GM12874 (cell line): ENCODE data around the gene SH2D6.

Experiments used
- TF ChIP-seq, protein P1 (sequence below): IDR thresholded peaks from 2 replicates; pipeline ENCODE4 v1.5.1; 2011; ENCODE audit warnings: low read depth, mild to moderate bottlenecking, control low read depth, low read length, moderate library complexity; ENCODE audit not compliant: insufficient read depth

The SH2D6 gene

DNA sequence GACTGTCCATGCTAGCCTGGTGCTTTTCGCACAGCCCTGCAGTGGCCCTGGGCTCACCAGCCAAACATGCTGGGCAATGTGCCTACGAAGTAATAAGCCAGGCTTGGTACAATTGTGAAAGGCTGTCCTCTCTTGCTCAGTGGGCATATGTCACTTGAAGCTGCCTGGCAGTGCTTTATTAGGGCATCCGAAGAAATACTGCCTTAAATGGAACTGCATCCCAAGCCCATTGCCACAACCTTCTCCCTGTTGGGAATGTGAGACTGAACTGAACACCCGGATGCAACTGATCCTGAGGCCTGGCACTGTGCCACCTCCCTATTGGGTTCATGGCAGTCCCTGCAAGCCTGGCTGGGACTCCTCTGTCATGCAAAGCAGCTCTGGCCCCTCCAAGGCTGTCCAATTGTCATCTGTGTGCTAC lies 24.2 kb upstream of the SH2D6 start:
- TF ChIP-seq, protein P1, sequence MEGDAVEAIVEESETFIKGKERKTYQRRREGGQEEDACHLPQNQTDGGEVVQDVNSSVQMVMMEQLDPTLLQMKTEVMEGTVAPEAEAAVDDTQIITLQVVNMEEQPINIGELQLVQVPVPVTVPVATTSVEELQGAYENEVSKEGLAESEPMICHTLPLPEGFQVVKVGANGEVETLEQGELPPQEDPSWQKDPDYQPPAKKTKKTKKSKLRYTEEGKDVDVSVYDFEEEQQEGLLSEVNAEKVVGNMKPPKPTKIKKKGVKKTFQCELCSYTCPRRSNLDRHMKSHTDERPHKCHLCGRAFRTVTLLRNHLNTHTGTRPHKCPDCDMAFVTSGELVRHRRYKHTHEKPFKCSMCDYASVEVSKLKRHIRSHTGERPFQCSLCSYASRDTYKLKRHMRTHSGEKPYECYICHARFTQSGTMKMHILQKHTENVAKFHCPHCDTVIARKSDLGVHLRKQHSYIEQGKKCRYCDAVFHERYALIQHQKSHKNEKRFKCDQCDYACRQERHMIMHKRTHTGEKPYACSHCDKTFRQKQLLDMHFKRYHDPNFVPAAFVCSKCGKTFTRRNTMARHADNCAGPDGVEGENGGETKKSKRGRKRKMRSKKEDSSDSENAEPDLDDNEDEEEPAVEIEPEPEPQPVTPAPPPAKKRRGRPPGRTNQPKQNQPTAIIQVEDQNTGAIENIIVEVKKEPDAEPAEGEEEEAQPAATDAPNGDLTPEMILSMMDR: no peak

DNA sequence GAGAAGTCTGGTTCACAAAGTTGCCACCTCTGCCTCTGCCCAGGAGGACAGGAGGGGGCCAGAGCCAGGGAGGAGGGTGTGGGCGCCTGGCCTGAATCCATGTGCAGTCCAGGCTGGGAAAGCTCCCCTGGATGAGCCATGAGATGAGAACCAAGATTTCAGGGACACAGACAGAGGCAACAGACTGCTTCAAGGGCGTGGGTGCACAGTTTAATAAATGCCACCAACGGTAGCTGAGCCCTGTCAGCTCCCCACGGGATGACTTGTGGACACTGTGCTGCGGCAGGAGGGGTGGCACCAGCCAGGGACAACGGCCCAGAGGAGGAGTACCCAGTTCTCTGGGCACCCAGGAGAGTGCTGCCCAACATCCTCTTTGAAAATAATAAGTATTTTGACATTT lies 23.5 kb upstream of the SH2D6 start:
- TF ChIP-seq, protein P1: no peak

DNA sequence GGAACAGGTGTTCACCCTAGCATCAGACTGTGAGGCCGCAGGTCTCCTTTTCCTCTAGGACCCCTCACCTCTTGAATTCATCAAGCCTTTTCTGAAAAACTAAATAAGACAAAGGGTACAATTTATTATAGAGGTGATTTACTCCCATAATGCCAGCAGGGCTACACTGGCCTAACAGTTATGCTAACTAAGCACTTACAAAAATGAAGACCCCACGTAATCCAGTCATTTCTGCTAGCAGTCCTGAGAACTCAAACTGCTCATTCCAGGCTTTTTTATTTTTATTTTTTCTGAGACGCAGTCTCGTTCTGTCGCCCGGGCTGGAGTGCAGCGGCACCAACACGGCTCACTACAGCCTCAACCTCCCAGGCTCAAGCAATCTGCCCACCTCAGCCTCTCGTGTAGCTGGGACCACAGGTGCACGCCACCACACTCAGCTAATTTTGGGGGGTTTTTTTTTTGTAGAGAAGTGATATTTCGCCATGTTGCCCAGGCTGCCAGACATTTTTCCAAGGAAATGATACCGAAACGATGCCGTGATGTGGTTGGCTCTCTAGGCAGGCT lies 22.5 kb upstream of the SH2D6 start:
- TF ChIP-seq, protein P1: no peak

DNA sequence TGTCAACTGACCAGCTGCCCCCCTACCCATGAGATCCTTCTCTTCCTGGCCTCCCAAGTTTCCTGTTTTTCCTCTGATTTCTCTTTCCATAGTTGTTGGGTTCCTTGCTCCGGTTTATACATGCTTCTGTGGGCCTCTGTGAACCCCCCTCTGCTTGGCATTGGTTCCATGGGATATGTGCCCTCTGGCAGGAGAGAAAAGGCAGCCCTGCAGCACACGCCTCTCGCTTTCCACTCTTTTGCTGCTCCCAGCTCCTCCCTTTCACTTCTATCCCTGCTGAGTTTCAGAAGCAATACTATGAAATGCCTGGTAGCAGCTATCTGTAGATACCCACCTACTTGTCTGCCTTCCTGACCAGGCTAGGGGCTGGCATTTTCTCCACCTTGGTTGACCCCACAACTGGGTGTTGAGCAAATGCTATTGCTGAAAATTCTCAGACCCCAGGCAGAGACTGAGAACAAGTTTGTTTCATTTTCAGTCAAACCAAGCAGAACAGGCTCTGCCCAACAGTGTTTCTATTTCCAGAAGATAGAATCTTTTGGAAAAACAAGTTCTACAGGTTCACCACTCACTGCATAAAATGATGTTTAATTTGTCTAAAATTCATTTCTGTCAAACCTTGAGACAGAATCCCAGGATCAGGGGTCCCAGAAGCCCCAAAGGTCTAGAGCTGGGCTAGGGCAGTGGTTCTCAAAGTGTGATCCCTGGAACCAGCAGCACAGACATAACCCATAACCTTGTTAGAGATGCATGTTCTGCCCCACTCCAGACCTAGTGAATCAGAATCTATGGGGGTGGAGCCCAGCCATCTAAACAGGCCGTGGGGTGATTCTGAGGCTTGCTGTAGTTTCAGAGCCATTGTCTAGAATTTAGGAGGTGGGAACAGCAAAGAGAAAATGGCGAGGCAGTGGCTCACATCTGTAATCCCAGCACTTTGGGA lies 21.7 kb upstream of the SH2D6 start:
- TF ChIP-seq, protein P1: no peak

DNA sequence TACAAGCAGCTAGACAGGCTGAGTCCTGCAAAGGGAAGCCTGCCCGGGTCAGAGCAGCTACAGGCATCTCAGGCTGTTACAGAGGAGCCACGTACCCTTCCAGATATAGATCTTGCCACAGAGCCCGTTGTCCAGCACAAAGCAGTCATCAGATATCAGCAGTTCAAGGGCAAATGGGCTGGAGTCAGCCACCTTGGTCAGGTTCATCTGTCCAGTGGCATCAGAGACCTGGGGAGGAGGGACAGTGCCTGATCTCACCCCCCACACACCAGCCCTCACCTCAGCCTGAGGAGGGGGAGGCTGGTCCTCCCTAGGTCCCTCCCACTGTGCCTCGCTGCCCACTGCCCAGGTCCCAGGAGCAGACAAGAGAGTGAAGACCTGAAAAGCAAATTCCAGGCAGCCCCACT lies 20.6 kb upstream of the SH2D6 start:
- TF ChIP-seq, protein P1: no peak

DNA sequence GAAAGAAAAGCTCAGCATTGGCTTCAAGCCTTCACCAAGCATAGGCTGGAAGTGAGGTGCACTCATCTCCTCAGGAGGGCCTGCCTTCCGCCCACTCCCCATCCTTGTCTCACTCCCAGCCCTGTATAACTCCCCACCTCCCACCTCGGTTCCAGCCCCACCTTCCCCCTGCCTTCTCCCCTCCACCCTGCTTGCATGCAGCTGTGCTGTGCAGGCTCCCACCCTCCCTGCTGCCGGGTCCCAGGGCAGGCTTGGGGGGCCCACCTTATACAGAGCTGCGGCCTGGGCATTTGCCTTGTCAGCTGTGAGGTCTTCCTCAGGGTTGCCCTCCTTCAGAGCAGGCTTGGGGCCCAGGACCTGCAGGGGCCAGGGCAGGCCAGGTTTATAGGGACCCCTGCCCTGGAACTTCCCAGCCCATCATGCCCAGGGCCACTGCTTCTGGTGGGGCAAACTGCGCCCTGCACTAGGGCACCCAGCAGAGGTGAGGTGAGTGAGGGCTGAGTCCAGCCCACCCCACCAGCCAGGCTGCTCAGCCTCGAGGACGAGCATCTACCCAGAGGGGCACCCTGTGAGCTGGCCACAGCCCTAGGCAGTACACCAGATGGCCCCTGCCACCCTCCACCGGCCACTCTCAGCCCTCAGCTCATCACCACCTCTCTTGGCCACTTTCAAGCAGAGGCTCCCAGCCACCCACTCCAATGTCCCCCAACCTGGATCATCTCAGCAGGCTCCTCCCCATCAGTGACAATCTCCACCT lies 19.9 kb upstream of the SH2D6 start:
- TF ChIP-seq, protein P1: no peak

DNA sequence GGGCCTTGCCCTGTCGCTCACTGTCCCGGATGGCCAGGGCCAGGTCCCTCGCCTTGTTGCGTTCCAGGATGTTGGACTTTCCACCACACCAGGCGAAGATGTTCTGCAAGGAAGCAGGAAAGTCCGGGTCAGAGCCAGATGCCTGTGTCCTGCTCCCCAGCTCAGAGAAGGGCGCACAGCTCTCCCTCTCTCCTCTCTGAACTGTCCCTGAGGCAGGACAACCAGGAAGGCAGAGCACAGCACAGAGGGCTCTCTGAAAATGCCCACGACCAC lies 19.4 kb upstream of the SH2D6 start:
- TF ChIP-seq, protein P1: no peak
